ENCODE data around the gene MYLK. TPM values are rescaled to one million over a fixed set of nuclear protein-coding genes. Genes with fewer than 3 reads are reported as not detected.
"Not testable (repeated sequence)": the region's sequence is repeated elsewhere in the genome, so short reads cannot be mapped to it uniquely, and the experiment has no call there.

The MYLK gene
- total RNA-seq, 2 experiments from 2014 or later: 0.17 TPM; not detected in 1

GRCh38 chr3:123721095-123721689, 162.9 kb downstream of the MYLK start:
- CTCF ChIA-PET: interaction anchor here (1.0 to 1.3 kb wide), 2 partner anchors 15 to 69 kb away, joined by 3 to 7 read pairs; no protein-coding TSS in a partner anchor
- intact Hi-C loops (cut with micrococcal nuclease): loop anchor here (10.0 kb wide), 1 partner anchor 396 kb away; no protein-coding TSS in a partner anchor

GRCh38 chr3:123720638-123721037, 163.5 kb downstream of the MYLK start:
- Mint-ChIP-seq H3K36me3 (no peaks in the 10 kb centered on the region), H3K4me1 (ENCODE audit: low read depth) (no peaks in the 10 kb centered on the region), H3K9me3 (no peaks in the 10 kb centered on the region), H3K27ac (no peak overlapping the region), H3K27me3 (peaks cover 3% of the 10 kb centered on the region), H3K4me3 (no peak overlapping the region)
- DNase-seq: no peak
- POLR2A ChIA-PET: no interaction called here
- intact Hi-C loops (cut with micrococcal nuclease): loop anchor here (10.0 kb wide), 1 partner anchor 396 kb away; no protein-coding TSS in a partner anchor
- CTCF ChIA-PET: interaction anchor here (1.0 to 1.3 kb wide), 2 partner anchors 15 to 68 kb away, joined by 3 to 7 read pairs; no protein-coding TSS in a partner anchor

More at GRCh38 chr3:123721095-123721689, 162.9 kb downstream of the MYLK start:
- POLR2A ChIA-PET; H3K4me1 Mint-ChIP-seq (ENCODE audit: low read depth); H3K27ac Mint-ChIP-seq; DNase-seq; H3K4me3 Mint-ChIP-seq; H3K36me3 Mint-ChIP-seq; H3K9me3 Mint-ChIP-seq; H3K27me3 Mint-ChIP-seq: not testable (repeated sequence)

- POLR2A ChIA-PET: no interaction called here
- no peak for DNase-seq
- no peaks in the 10 kb centered on the region for H3K9me3 Mint-ChIP-seq
- H3K36me3 Mint-ChIP-seq: no peaks in the 10 kb centered on the region
- H3K4me1 Mint-ChIP-seq (ENCODE audit: low read depth): no peaks in the 10 kb centered on the region
- H3K27me3 Mint-ChIP-seq: peaks cover 3% of the 10 kb centered on the region
- CTCF ChIA-PET: interaction anchor here (1.0 to 1.3 kb wide), 2 partner anchors 14 to 68 kb away, joined by 3 to 7 read pairs; no protein-coding TSS in a partner anchor
- H3K27ac Mint-ChIP-seq: no peak overlapping the region
- H3K4me3 Mint-ChIP-seq: no peak overlapping the region
- intact Hi-C loops (cut with micrococcal nuclease): loop anchor here (10.0 kb wide), 1 partner anchor 395 kb away; no protein-coding TSS in a partner anchor
Measured at GRCh38 chr3:123719862-123720453, 164.2 kb downstream of the MYLK start.

- H3K27ac Mint-ChIP-seq; H3K9me3 Mint-ChIP-seq; H3K4me1 Mint-ChIP-seq (ENCODE audit: low read depth); POLR2A ChIA-PET; H3K4me3 Mint-ChIP-seq; intact Hi-C loops (cut with micrococcal nuclease); H3K27me3 Mint-ChIP-seq; H3K36me3 Mint-ChIP-seq: not testable (repeated sequence)
- CTCF ChIA-PET: interaction anchor here (1.4 to 2.4 kb wide), 2 partner anchors 68 to 77 kb away, joined by 3 to 12 read pairs; no protein-coding TSS in a partner anchor
- DNase-seq: peak; percentile 54
Measured at GRCh38 chr3:123719061-123719756, 164.9 kb downstream of the MYLK start.

DNA sequence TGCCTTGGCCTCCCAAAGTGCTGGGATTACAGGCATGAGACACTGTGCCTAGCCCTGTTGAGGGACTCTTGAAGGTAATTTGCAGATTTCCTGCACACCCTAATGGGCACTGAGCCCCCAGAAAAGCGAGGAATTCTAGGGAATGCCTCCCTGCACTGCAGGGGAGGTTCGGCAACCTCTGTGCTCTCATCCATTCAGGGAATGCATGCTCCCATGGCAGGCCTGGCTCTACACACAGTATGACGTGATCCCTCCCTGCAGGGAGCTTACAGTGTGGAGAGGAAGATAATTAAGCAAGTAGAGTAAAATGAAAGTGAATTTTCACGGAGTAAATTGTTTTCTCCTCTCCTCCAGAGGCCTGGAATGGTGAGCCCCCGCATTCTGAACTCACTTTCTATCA, 166.0 kb downstream of the MYLK start:
- H3K36me3 Mint-ChIP-seq: no peaks in the 10 kb centered on the region
- no peaks in the 10 kb centered on the region for H3K4me1 Mint-ChIP-seq (ENCODE audit: low read depth)
- CTCF ChIA-PET: interaction anchor here (1.4 to 2.4 kb wide), 2 partner anchors 67 to 76 kb away, joined by 3 to 12 read pairs; no protein-coding TSS in a partner anchor
- H3K27me3 Mint-ChIP-seq: no peaks in the 10 kb centered on the region
- no peak for DNase-seq
- intact Hi-C loops (cut with micrococcal nuclease): no loop called here
- no peak overlapping the region for H3K27ac Mint-ChIP-seq
- no peak overlapping the region for H3K4me3 Mint-ChIP-seq
- H3K9me3 Mint-ChIP-seq: no peaks in the 10 kb centered on the region
- POLR2A ChIA-PET: no interaction called here

DNA sequence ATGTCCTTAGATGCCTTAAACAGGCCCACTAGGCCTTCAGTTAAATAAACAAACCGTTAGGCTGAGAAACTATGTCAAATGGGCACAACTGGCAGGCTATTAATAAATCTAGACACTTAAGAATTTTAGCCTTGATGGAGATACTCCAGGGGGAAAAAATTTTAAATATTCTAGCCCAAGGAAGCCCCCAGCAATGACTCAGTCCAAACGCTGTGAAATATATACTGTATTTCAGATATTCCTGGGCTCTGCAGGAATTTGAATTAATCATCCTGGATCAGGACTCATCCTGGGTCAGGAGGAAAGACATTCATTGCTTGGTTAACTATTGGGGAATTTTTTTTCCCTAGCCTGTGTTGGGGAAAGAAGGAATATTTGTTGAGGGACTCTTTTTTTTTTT, 166.7 kb downstream of the MYLK start:
- intact Hi-C loops (cut with micrococcal nuclease); DNase-seq; H3K36me3 Mint-ChIP-seq; H3K9me3 Mint-ChIP-seq; H3K4me1 Mint-ChIP-seq (ENCODE audit: low read depth); POLR2A ChIA-PET; H3K4me3 Mint-ChIP-seq; H3K27me3 Mint-ChIP-seq; H3K27ac Mint-ChIP-seq: not testable (repeated sequence)
- CTCF ChIA-PET: interaction anchor here (1.0 to 2.4 kb wide), 3 partner anchors 10 to 75 kb away, joined by 3 to 12 read pairs (median 4); no protein-coding TSS in a partner anchor

DNA sequence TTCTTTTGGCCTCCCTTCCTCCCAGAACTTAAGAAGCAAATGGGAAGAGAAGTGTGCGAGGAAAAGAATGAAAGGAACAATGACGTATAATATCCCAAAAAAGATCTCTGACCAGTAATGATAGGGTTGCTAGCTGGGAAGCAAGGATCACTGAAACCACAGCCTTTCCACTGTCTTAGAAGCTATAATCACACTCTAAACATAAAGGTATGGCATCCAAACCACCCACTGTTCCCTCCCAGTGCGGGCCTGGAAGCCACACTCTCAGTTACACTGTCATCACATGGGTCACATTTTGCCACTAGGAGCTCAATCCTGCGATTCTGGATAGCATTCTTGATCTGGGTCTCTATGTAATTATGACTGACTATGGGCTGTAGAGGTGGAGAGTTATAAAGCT, 167.7 kb downstream of the MYLK start:
- intact Hi-C loops (cut with micrococcal nuclease): no loop called here
- ChIA-PET CTCF (interaction anchor here (0.6 to 1.5 kb wide), 4 partner anchors 9 to 1450 kb away, joined by 3 to 4 read pairs (median 3); no protein-coding TSS in a partner anchor), POLR2A (no interaction called here)
- Mint-ChIP-seq H3K4me1 (ENCODE audit: low read depth) (no peaks in the 10 kb centered on the region), H3K27me3 (no peaks in the 10 kb centered on the region), H3K9me3 (no peaks in the 10 kb centered on the region), H3K4me3 (no peak overlapping the region), H3K27ac (no peak overlapping the region), H3K36me3 (no peaks in the 10 kb centered on the region)
- DNase-seq: no peak

DNA sequence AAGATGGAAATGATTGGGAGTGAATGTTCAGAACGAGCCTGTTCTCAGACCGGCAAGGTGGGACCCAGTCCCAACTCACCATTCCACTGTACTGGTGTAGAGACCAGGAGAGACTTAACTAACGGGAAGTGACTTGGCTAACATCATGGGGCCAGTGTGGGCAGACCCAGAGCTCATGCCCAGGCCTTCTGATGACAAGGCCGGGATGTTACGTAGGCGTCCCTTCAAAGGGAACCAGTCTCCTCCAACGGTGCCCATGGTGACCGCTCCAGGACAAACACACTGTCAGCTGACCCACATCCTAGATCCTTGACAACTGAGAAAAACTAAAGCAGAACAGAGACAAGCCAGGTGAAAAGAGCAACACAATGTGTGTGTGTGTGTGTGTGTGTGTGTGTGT, 170.9 kb downstream of the MYLK start:
- Mint-ChIP-seq H3K9me3 (no peaks in the 10 kb centered on the region), H3K4me1 (ENCODE audit: low read depth) (no peaks in the 10 kb centered on the region), H3K27me3 (no peaks in the 10 kb centered on the region), H3K4me3 (no peak overlapping the region), H3K27ac (no peak overlapping the region), H3K36me3 (no peaks in the 10 kb centered on the region)
- POLR2A ChIA-PET: no interaction called here
- CTCF ChIA-PET: interaction anchor here (1.1 to 4.3 kb wide), 2 partner anchors 11 kb away, joined by 5 to 20 read pairs; no protein-coding TSS in a partner anchor
- intact Hi-C loops (cut with micrococcal nuclease): no loop called here
- DNase-seq: no peak

DNA sequence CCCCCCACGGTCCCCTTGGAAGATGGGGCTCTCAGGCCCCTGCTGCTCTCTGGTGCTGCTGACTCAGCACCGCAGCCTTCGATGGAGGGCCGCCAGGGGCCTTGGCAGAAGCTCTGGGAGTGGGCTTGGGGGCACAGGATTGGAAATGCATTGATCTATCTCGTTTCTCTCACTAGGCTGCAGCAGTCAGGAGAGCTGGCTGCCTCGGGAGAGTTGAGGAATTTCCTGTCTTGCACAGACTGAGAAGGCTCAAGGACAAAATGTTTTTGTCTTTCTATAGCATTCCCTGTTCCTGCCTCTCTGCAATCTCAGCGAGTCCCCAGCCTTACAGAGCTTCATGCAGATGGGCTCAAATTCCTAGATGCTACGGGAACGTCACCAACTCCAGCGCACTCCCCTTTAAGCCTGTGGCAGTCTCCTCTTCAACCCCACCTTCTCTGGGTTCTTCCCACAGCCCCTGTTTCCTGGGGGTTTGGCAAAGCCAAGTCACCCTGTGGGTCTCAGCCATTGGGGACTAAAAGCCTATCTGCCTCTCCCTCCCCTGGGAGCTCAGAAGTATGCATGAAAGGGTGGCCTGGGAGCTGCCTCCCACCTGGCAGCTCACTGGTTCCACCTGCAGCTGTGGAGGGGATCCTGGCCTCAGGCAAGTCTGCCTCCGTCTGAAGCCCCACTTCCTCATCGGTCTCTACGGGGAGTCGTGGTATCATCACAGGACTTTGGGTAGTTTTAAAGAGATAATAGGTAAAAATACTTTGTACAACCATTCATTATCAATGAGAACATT, 171.9 kb downstream of the MYLK start:
- no peak for DNase-seq
- Mint-ChIP-seq H3K4me3 (no peak overlapping the region), H3K4me1 (ENCODE audit: low read depth) (no peaks in the 10 kb centered on the region), H3K9me3 (no peaks in the 10 kb centered on the region), H3K36me3 (no peaks in the 10 kb centered on the region), H3K27me3 (no peaks in the 10 kb centered on the region), H3K27ac (no peak overlapping the region)
- ChIA-PET POLR2A (no interaction called here), CTCF (interaction anchor here (4.3 kb wide), 1 partner anchor 11 kb away, joined by 20 read pairs; no protein-coding TSS in a partner anchor)
- intact Hi-C loops (cut with micrococcal nuclease): no loop called here

GRCh38 chr3:123711356-123711755, 172.8 kb downstream of the MYLK start:
- no peak for DNase-seq
- Mint-ChIP-seq H3K9me3 (no peaks in the 10 kb centered on the region), H3K27me3 (no peaks in the 10 kb centered on the region), H3K36me3 (no peaks in the 10 kb centered on the region), H3K4me1 (ENCODE audit: low read depth) (no peaks in the 10 kb centered on the region), H3K27ac (no peak overlapping the region), H3K4me3 (no peak overlapping the region)
- intact Hi-C loops (cut with micrococcal nuclease): no loop called here
- ChIA-PET CTCF (interaction anchor here (0.8 kb wide), 1 partner anchor 12 kb away, joined by 3 read pairs; no protein-coding TSS in a partner anchor), POLR2A (no interaction called here)

DNA sequence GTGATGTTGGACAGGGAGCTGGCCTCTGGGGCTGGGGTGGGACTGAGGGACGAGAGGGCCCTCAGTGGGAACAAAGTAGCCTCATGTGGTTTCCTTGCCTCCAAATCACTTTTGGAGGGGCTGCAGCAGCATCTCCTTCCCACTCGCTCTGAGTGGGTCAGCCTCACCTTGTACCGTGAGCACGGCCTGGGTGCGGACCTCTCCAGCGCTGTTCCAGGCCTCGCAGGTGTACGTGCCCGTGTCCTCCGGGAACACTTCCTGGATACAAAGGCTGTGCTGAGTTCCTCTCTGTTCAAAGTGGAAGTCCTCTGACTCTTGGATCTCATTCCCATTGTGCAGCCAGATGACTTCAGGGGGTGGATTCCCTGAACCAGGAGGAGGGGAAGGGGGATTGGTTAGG, 175.6 kb downstream of the MYLK start:
- DNase-seq: no peak
- no peaks in the 10 kb centered on the region for H3K9me3 Mint-ChIP-seq
- POLR2A ChIA-PET: no interaction called here
- no peak overlapping the region for H3K27ac Mint-ChIP-seq
- H3K36me3 Mint-ChIP-seq: no peaks in the 10 kb centered on the region
- H3K27me3 Mint-ChIP-seq: no peaks in the 10 kb centered on the region
- intact Hi-C loops (cut with micrococcal nuclease): no loop called here
- CTCF ChIA-PET: no interaction called here
- H3K4me1 Mint-ChIP-seq (ENCODE audit: low read depth): no peaks in the 10 kb centered on the region
- H3K4me3 Mint-ChIP-seq: no peak overlapping the region
